ENCODE measurements around the gene NUP210L. TPM values are rescaled to one million over a fixed set of nuclear protein-coding genes. Genes with fewer than 3 reads are reported as not detected.

NUP210L gene
- total RNA-seq, 1 experiment from 2014 or later = 0.10 TPM

DNA sequence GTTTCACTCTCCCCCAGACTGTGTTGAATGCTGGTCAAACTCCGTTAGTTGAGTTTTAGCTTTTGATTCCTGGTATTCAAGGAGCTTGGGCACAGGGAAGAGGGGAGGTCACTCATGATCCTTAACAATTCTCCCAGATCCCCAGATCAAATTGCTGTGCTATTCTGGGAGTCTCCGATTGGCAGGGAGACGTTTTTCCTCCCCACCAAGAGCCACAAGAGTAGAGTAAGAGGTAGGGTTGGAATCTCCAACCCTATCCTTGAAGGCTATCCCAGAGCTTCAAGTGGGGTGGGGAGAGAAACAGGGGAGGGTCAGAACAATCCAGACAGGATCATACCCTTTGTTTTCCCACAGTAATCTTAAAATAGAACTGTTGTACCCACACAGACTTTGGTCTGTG lies 37.6 kb upstream of the NUP210L start:
- Histone ChIP-seq H3K9me3 (ENCODE audit: control insufficient read depth in 1 of 2, insufficient read depth in 1 of 2, low read depth in 1 of 2, low read length in 2 of 2) (no peaks in the 10 kb centered on the region), H4K20me1 (ENCODE audit: insufficient read depth) (no peaks in the 10 kb centered on the region), H3K4me1 (ENCODE audit: control insufficient read depth in 1 of 2, insufficient read depth in 2 of 2, low read length in 2 of 2) (peaks cover 2 to 8% of the 10 kb centered on the region in 2 experiments; a peak in 2 of 4 replicates), H3K36me3 (ENCODE audit: control insufficient read depth in 1 of 2, insufficient read depth in 2 of 2, low read length in 2 of 2) (no peaks in the 10 kb centered on the region), H3K4me3 (replicated peaks in 1 of 2; ENCODE audit: low read depth in 1 of 2, low read length in 2 of 2) (no peak overlapping the region), H3K4me2 (ENCODE audit: low read length) (no peak overlapping the region), H3K27ac (ENCODE audit: low read depth, low read length) (no peak overlapping the region), H2AFZ (ENCODE audit: low read depth, low read length, poor library complexity, severe bottlenecking) (no peak overlapping the region), H3K9me2 (ENCODE audit: insufficient read depth) (peaks cover 4% of the 10 kb centered on the region; the same call in 1 of the 2 replicates), H3K9ac (ENCODE audit: low read length) (no peak overlapping the region), H3K27me3 (ENCODE audit: insufficient read depth, low read length) (peaks cover 36% of the 10 kb centered on the region; the same call in 1 of the 2 replicates), H3K79me2 (ENCODE audit: insufficient read depth, low read length) (no peaks in the 10 kb centered on the region)
- BruUV-seq (replicated peaks) = no TSS peak
- no peak for TF ChIP-seq POLR2A (IDR thresholded peaks at IDR 0.05; ENCODE audit: borderline replicate concordance, extremely low read depth, insufficient read depth, insufficient read length)
- TF ChIP-seq JUND (IDR thresholded peaks at IDR 0.05) = no peak
- TF ChIP-seq CBX3 (IDR thresholded peaks at IDR 0.05; ENCODE audit: low read depth) = no peak
- ChIA-PET CTCF (no interaction called here), POLR2A (interaction anchor here (0.7 kb wide), 1 partner anchor 623 kb away, joined by 4 read pairs; no protein-coding TSS in a partner anchor), RAD21 (ENCODE audit: low non-redundant PET in 1 of 2, low total read pairs in 2 of 2, uncharacterized antibody in 2 of 2, unreplicated experiment in 2 of 2) (no interaction called here)
- intact Hi-C loops (cut with micrococcal nuclease) = no loop called here
- no peak for ATAC-seq
- no peak for DNase-seq (ENCODE audit: low read depth, low spot score)

DNA sequence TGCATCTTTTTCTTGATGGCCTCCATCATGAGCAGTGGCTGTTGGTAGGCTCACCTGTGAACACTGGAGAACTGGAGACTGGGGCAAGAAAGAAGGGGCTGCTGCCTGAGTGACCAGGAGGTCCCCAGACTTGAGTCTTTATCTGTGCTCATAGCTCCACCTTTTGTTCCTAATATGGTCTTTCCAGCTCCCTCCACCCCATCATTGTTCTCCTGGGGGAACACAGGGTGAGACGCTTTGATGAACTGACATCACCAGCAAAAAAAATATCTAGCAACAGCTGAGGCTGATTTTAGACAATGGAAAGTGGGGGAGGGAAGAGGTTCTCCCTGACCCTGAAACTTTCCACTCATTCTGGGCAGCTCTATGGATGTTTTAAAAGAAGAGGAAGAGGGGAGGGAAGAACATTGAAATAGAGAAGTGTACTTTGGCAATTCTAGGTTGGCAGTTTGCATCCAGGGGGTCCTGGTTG lies 37.2 kb upstream of the NUP210L start, which contains the start of gene TPM3:
Gene TPM3, minus strand, starts transcription at position 111 of the 472 bp plus-strand sequence. Its CDS starts 82 bp downstream, at position 29.
- CTCF ChIA-PET = no interaction called here
- DNase-seq (ENCODE audit: low read depth, low spot score) = no peak
- POLR2A ChIA-PET = no interaction called here
- Histone ChIP-seq H3K4me2 (ENCODE audit: low read length) (no peak within 1 kb of the TSS), H3K4me3 (replicated peaks in 1 of 2; ENCODE audit: low read depth in 1 of 2, low read length in 2 of 2) (no peak within 1 kb of the TSS), H3K4me1 (ENCODE audit: control insufficient read depth in 1 of 2, insufficient read depth in 2 of 2, low read length in 2 of 2) (peaks cover 2 to 6% of the 10 kb centered on the region in 2 experiments; a peak in 2 of 4 replicates), H3K9me2 (ENCODE audit: insufficient read depth) (peaks cover 4% of the 10 kb centered on the region; the same call in 1 of the 2 replicates), H3K9me3 (ENCODE audit: control insufficient read depth in 1 of 2, insufficient read depth in 1 of 2, low read depth in 1 of 2, low read length in 2 of 2) (no peaks in the 10 kb centered on the region), H3K9ac (ENCODE audit: low read length) (no peak within 1 kb of the TSS), H3K27me3 (ENCODE audit: insufficient read depth, low read length) (peaks cover 36% of the 10 kb centered on the region; the same call in 1 of the 2 replicates), H3K36me3 (ENCODE audit: control insufficient read depth in 1 of 2, insufficient read depth in 2 of 2, low read length in 2 of 2) (no peaks in the 10 kb centered on the region), H3K27ac (ENCODE audit: low read depth, low read length) (no peak within 1 kb of the TSS), H2AFZ (ENCODE audit: low read depth, low read length, poor library complexity, severe bottlenecking) (no peak within 1 kb of the TSS), H4K20me1 (ENCODE audit: insufficient read depth) (no peaks in the 10 kb centered on the region), H3K79me2 (ENCODE audit: insufficient read depth, low read length) (no peaks in the 10 kb centered on the region)
- no TSS peak for BruUV-seq (replicated peaks)
- no peak for ATAC-seq
- intact Hi-C loops (cut with micrococcal nuclease) = no loop called here
- RAD21 ChIA-PET (ENCODE audit: low non-redundant PET in 1 of 2, low total read pairs in 2 of 2, uncharacterized antibody in 2 of 2, unreplicated experiment in 2 of 2) = no interaction called here
- TF ChIP-seq CBX3 (IDR thresholded peaks at IDR 0.05; ENCODE audit: low read depth) (no peak), MAX (IDR thresholded peaks at IDR 0.05) (no peak), ELF1 (IDR thresholded peaks at IDR 0.05; ENCODE audit: borderline replicate concordance, low read depth) (no peak), EZH2phosphoT487 (IDR thresholded peaks at IDR 0.05; ENCODE audit: borderline replicate concordance) (no peak), YY1 (IDR thresholded peaks at IDR 0.05; ENCODE audit: extremely low read depth, insufficient replicate concordance, low read depth, low read length) (no peak), SIN3A (IDR thresholded peaks at IDR 0.05; ENCODE audit: low read depth) (no peak), EZH2 (IDR thresholded peaks at IDR 0.05) (no peak), POLR2A (IDR thresholded peaks at IDR 0.05; ENCODE audit: borderline replicate concordance, extremely low read depth, insufficient read depth, insufficient read length) (no peak), POLR2AphosphoS5 (IDR thresholded peaks at IDR 0.05; ENCODE audit: low read depth, low read length) (no peak)
